GM10266 (cell line): Measurements from ENCODE around the gene FRAT2.

ENCODE experiments used
- DNase-seq: peaks from one replicate; pipeline ENCODE4 v3.0.0; 2012; ENCODE audit errors: extremely low spot score
- TF ChIP-seq, protein P1 (sequence below): IDR thresholded peaks from 2 replicates; pipeline ENCODE4 v1.5.1; 2012; ENCODE audit warnings: mild to moderate bottlenecking, low read depth; ENCODE audit not compliant: control insufficient read depth, insufficient read depth; ENCODE audit errors: missing control alignments

Gene FRAT2

DNA sequence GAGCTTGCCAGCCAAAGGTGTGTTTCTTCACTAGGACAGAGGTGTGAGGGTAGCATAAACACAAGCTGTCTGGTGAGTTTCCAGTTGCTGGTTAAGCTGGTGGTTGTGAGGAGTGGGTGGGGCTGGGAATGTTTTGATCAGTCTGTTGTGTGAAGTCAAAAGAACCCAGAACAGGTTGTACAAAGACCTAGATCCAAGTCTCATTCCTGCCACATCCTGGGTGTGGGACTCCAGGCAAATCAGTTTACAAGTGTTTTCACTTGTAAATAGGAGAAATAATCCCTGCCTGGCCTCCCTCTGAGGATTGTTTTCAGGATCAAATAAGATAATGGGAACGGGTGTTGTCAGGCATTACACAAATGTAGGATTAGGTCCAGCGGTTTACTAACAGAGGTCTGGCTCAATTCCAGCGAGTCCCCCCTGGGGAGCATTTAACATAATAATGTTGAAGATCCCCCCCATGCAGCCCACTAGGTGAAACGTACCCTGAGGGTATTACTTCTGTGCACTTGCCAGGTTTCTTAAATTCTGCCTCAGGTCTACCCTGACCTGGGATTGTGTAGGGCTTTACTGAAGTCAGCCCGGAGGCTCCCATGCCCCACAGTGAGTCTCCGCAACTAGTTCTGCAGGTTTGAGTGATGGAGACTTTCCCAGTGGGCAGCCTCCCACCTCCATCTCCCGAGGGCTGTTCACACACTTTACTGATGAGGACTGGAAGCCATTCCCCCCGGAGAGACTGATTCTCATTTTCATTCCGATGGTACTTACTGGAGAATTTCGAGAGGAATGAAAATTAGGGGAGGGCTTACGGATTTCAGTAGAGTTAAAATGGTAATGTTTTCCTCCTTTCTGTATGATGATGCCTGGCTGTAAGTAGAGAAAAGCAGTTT lies 2.7 kb upstream of the FRAT2 start:
- no peak for DNase-seq
- TF ChIP-seq, protein P1, sequence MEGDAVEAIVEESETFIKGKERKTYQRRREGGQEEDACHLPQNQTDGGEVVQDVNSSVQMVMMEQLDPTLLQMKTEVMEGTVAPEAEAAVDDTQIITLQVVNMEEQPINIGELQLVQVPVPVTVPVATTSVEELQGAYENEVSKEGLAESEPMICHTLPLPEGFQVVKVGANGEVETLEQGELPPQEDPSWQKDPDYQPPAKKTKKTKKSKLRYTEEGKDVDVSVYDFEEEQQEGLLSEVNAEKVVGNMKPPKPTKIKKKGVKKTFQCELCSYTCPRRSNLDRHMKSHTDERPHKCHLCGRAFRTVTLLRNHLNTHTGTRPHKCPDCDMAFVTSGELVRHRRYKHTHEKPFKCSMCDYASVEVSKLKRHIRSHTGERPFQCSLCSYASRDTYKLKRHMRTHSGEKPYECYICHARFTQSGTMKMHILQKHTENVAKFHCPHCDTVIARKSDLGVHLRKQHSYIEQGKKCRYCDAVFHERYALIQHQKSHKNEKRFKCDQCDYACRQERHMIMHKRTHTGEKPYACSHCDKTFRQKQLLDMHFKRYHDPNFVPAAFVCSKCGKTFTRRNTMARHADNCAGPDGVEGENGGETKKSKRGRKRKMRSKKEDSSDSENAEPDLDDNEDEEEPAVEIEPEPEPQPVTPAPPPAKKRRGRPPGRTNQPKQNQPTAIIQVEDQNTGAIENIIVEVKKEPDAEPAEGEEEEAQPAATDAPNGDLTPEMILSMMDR, result no peak

DNA sequence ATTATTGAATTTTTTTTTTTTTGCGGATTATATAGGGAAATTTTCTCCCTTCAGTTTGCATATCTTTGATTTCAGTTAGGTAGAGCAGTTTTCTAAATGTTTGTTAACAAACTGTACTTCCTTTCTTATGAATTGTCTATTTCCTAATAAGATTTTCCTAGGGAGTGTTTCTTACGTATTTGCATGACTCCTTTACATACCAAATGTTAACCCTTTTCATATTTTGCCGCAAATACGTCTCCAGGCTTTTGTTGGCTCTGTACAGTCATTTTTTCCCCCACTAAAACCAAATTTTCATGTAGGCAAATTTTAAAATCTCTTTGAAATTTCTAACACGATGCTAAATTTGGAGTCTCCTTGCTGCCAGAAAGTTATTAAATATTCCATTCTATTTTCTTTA lies 1.9 kb upstream of the FRAT2 start:
- TF ChIP-seq, protein P1, result no peak
- no peak for DNase-seq

DNA sequence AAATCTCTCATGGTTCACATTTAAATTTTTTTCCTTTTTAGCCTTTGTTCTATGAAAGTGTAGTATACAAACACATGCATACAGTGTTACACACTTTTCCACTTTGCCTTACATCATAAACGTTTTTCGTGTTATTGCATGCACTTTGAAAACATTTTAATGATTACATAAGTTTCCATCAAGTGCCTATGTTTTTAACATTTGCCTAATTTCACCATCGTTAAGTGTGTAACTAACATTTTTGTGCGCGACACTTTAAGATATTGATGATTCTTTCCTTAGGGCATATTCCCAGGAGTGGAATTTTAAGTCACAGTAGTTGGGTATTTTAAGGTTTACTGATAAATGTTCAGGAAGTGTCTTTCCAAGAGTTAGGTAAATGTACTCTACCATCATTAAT lies 1.5 kb upstream of the FRAT2 start:
- no peak for DNase-seq
- TF ChIP-seq, protein P1, result no peak

DNA sequence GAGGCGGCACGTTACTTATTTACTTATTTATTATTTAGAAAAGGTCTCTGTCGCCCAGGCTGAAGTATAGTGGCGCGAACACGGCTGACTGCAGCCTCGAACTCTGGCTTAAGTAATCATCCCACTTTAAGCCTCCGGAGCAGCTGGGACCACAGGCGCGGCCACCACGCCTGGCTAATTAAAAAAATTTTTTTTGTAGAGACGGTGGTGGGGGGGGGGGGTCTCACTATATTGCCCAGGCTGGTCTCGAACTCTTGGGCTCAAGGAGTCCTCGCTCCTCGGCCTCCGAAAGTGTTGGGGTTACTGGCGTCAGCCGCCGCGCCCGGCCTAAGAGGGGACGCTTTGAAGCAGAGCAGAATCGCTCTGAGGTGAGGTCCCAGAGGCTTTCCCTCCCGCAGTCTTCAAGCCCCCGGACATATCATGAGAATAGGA lies 675 bp upstream of the FRAT2 start:
- TF ChIP-seq, protein P1, result no peak
- DNase-seq, result no peak

DNA sequence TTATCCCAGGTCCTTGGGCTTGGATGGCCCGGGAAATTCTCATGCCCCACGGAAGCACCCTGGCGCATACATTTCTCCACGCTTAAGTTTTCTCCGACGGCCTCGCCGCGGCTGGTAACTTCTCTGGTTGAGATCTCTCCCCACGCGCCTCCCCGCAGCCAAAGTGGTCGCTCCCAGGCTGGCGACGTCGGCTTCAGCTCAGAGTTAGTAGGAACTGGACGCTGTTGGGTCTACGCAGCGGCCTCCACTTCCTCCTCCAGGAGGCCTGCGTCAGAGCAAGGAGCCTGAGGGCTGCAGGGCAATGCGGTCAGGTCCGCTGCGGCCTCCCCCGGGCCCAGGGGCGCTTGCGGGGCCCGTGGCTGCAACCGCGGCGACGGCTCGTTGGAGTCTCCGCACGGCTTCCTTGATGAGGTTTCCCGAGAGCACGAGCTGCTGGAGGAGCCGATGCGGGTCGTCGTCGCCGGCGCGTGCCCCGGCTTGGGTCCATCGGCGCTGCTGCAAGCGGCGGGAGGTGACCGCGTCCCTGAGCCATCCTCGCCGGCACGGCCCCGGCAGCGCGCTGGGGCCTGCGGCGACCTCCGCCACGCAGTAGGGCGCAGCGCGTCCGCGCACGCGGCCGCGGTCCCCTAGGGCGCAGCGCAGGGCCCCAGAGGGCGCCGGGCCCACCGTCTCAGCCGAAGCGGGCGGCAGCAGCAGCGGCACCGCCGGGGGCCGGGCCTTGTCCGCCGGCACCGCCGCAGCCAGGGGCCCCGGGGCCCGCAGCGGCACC lies 744 bp downstream of the FRAT2 start:
- TF ChIP-seq, protein P1, result no peak
- peak; percentile 58 for DNase-seq

DNA sequence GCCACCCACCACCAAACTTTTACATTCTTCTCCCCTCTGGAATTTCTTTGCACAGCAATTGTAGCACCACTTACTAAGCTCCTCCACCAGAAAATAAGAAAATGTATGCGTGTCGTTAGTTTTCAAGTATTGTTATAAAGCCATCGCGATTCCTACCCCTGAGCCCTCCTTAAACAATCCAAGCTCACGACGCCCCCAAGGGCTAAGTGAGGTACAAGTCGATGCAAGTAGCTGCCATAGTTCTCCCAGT lies 1.3 kb downstream of the FRAT2 start:
- TF ChIP-seq, protein P1, result peak; percentile 8
- DNase-seq, result no peak
